Right renal pelvis (tissue), 4 donors: ENCODE measurements around the gene UBD. TPM values are rescaled to one million over a fixed set of nuclear protein-coding genes. Genes with fewer than 3 reads are reported as not detected.

Source experiments
- DNase-seq, 4 donors: peaks; one replicate each; pipeline ENCODE4 v3.0.0-alpha.2; 2013; ENCODE audit warnings: low read depth in 4 of 4, low spot score in 3 of 4, missing footprints in 1 of 4
- polyA plus RNA-seq, 4 donors: library from polyadenylated mRNA; unstranded; fragments of 120-200 nt; gene quantifications; one replicate each; pipeline ENCODE4 v1.2.1, GENCODE V29; 2013; ENCODE audit not compliant: insufficient read length in 4 of 4

The UBD gene
- polyA plus RNA-seq, 4 donors: 0.70 to 2.1 (median 1.4) TPM

DNA sequence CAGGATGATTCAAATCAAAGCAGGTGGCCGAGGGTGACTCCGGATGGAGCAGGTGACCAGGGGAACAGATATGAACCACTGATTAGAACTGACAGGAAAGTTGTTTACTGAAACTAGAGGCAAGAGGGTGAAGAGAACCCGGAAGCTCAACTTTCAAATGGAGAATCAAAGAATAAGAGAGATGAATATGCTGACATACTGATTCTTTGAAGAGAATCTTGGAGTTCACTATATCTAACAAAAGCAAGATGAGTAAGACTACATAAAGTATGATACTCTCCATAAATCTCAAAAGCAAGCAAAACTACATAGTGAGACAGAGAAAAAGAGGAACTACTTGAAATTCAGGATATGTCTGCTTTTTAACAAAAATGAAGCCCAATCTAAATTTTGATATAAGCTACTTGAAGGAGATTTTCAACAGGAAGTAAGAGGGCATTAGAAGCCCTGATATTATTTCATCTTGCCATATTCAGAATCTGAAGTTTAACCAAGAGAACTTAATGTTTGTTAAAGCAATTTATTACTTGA is 4.0 kb upstream of the UBD start:
- DNase-seq: no peak

DNA sequence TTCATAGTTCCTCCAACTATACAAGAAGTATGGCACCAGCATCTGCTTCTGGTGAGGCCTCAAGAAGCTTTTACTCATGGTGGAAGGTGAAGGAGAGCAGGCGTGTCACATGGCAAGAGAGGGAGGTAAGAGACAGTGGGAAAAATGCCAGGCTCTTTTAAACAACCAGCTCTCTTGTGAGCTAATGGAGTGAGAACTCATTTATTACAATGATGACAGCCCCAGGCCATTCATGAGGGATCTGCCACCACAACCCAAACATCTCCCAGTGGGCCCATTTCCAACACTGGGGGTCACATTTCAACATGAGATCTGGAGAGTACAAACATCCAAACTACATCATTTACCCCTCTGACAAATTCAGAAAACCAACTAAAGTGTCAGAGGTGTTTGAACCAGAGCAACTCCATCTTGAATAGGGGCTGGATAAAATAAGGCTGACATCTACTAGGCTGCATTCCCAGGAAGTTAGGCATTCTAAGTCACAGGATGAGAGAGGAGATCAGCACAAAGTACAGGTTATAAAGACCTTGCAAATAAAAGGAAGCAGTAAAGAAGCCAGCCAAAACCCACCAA is 2.2 kb upstream of the UBD start:
- DNase-seq: no peak

DNA sequence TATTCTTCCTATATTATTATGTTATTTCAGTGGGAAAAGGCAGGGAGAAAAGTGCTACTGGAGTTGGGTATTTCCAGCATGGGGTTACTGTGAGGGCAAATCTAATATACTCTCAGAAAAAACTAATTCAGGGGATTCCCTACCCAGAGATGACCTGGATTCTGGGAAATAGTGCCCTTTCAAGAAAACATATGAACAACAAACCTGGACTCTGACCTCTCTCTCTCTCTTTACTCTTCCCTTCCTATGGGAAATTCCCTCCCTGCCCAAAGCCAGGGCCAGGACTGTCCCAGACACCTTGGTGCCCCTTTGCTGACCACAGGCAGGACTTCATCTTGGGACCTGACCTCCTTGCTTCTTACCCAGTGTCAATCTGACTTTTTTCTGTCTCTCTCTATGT is 1.6 kb upstream of the UBD start:
- DNase-seq: no peak

DNA sequence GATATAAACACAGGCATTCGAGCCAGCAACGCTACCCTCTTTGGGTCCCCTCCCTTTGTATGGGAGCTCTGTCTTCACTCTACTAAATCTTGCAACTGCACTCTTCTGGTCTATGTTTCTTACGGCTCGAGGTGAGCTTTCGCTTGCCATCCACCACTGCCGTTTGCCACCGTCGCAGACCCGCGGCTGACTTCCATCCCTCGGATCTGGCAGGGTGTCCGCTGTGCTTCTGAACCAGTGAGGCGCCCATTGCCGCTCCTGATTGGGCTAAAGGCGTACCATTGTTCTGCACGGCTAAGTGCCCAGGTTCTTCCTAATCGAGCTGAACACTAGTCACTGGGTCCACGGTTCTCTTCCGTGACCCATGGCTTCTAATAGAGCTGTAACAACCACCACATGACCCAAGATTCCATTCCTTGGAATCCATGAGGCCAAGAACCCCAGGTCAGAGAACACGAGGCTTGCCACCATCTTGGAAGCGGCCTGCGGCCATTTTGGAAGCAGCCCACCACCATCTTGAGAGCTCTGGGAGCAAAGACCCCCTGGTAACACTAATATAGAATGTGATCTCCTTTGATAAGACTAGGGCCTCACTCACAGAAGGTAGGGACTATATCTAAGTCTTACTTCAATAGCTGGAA is 973 bp downstream of the UBD start:
- DNase-seq: no peak

DNA sequence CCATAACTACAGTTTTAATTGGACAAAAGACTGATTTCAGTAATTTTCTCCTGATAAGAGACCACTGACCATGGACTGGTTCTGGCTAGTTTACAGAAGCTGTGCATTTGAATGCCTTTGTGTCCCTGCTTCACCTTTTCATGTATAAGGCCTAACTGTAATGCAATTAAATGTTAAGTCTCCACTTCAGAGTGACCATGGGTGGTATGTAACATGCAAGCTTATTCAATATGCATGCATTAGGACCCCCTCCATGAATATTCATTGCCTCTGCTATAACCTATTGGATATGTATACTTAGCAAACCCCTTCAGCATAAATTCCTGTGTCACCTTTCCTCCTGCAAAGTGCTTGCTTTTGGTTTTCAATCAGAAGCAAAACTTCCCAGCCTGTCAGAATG is 2.2 kb downstream of the UBD start:
- no peak for DNase-seq

DNA sequence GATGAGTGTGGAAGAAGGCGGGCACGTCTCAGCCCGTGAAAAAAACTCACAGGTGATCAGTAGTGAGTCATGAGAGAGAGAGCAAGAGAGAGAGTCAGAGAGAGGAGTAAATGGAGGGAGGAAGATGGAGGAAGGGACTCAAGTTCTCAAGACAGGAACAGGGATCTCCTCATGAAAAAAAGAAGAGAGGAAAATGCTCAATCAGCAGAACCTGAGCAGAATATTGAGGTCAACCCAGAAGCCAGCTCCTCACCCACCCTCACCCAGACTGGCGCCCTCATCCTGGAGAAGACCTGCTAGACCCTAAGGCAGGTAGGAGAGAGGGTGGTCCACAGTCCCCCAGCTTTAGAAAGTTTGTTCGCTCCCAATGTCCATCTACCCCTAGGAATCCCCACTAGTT is 4.8 kb downstream of the UBD start:
- DNase-seq: no peak

DNA sequence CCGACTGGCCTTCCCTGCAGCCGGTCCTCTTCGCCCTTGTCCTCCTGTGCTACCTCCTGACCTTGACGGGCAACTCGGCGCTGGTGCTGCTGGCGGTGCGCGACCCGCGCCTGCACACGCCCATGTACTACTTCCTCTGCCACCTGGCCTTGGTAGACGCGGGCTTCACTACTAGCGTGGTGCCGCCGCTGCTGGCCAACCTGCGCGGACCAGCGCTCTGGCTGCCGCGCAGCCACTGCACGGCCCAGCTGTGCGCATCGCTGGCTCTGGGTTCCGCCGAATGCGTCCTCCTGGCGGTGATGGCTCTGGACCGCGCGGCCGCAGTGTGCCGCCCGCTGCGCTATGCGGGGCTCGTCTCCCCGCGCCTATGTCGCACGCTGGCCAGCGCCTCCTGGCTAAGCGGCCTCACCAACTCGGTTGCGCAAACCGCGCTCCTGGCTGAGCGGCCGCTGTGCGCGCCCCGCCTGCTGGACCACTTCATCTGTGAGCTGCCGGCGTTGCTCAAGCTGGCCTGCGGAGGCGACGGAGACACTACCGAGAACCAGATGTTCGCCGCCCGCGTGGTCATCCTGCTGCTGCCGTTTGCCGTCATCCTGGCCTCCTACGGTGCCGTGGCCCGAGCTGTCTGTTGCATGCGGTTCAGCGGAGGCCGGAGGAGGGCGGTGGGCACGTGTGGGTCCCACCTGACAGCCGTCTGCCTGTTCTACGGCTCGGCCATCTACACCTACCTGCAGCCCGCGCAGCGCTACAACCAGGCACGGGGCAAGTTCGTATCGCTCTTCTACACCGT is 6.1 kb downstream of the UBD start:
- peak; percentile 9 to 39 (median 28) for DNase-seq

DNA sequence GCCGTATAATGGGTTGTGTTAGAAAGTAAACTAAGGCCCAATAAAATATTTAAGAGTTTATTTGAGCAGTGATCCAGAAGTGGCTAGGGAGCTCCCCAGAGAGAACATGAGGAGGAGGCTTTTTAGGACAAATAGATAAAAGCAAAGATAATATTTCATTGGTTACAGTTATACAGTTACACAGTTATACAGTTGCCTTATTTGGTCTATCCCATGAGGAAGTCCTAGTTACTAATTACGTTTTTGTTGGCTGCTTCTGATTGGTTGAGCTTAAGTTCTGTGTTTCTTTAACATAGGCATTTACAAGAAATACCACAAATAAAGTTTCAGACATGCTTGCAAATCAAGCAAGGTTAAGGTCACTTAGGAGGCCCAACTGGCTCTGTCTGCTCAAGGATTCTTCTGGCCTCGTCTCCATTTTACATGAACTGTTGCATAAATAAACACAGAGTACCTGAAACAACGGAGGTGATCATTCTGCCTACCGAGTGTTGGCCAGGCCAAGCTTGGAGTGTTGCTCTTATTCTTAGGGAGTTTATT is 7.0 kb downstream of the UBD start:
- DNase-seq: peak; percentile 28 to 62 (median 48)

DNA sequence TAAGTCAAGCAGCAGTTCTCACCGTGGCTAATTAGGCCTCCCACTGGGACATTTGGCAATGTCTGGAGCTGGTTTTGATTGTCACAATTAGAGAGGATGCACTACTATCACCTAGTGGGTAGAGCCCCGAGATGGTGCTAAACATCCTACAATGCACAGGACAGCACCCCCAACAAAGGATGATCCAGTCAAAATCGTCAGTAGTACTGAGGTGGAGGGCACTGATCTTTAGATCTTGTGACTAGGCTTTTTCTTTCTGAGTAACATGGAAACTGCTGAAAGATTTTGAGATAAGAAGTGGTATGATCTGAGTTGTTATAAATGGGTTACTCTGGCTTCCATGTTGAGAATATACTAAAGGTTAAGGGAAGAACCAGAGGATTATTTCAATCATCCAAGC is 12.0 kb downstream of the UBD start:
- no peak for DNase-seq

DNA sequence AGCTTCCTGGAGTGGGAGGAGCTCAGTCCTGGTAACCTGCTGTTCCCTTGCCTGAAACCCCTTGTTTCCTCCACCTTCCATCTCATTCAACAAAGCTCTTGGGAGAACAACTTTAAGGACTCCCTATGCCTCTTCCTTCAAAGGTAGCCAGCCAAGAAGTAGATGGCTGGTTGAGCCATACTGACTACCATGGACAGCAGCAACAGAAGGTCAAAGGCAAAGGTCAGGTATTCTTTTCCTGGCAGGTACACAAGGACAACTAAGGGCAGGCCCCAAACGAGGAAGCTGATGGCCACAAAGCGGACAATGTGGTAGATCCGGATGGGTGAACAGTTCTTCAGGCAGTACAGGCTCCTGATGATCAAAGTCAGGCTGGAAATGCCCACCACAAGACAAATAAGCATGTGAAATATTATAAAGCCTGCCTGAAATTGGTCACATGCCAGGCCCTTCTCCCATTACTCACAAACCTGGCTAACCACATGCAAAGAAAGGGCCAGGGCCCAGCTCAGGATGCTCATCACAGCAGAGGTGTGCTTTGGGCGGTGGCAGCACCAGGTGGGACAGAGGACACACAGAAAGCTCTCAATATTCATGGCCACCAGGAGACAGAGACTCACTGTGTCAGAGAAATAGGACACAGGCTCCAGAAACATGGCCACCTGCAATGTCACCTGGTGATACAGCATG is 21.7 kb downstream of the UBD start:
- no peak for DNase-seq

DNA sequence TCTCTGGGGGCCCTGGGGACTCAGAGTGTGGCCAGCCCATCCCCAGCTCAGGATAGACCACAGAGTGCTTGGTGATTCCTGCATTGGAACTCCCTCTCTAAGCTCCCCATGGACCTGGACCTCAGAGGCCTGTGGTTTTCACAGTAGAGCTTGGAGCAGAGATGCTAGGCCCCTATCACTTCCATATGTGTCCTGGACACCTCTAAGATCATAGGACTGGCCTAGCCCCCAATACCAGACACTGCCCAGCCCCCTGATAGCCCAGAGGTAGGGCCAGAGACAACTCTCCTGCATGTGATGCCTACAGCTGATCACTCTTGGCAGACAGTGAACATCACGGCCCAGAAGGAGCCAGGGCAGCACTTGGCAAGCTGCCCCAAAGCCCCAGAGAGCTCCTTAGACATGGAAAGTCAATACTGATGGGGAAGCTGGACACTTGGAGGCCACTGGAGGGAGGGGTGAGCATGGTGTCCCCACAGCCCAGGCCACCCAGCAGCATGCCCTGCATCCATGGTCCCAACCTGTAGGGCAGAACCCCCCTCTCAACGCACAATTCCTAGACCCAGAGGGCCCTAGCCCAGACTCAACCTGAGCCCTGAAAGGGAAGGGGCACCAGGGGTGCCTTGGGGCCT is 27.1 kb downstream of the UBD start:
- no peak for DNase-seq

DNA sequence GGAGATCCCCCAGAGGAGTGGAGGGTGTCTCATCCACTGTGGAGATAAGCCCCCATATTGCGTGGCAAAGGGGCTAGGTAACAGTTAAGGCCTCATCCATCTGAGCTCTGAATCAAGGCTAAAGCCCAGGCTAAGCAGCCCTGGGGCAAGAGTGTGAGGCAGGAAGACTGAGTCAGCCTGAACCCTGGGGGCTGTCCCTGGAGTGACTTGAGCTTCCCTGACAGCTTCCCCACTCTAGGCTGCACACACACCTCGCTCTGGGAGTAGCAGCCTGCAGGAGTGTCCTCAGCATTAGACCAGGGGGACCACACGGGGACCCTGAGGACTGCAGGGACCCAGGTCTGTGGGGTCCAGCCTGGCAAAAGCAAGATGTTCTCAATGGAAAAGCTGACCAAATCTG is 27.9 kb downstream of the UBD start:
- DNase-seq: no peak

DNA sequence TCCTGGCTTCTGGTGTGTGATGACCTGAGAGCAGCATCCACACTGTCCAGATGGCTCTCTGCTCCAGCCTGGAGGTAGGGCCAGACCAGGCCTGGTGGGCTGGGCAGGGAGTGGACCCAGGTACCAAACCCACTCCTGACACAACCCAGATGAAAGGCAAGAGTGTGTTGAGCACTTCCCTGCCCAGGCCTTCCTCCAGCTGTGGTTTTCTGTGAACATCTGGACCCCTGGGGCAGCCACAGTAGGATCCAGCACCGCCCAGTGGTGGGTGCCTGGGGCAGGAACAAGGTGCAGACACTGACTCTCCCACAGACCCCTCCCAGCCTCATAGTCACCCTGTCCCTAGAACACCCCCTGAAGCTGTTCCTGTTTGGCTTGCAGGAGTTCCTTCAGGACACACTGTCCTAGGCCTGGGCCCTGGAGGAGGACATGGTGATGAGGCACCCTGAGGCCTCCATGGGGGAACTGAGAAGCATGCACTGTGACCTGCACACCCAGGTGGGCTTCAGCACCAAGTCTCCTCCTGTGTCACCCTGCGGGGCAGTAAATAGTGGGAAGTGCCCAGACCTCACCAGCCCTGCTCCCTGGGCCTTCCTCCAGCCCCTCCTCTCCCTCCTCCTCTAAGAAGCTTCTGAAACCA is 28.7 kb downstream of the UBD start:
- no peak for DNase-seq

DNA sequence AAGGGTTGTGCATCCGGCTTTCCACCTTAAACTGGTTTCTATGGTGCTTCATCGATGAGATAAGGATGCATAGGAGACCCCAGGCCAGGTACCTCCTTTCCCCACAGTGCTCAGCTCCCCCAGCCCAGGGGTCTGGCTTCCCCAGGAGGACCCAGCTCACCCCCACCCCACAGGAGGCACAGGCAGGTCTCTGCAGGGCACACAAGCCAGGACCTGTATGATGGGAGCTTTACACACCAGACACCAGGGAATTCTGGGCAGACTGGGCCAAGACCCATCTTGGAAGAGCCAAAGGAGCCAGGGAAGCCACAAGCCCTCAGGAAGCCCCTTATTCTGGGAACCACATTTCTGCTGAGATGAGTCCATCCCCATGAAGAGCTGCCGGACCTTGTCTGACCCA is 29.6 kb downstream of the UBD start:
- DNase-seq: no peak

DNA sequence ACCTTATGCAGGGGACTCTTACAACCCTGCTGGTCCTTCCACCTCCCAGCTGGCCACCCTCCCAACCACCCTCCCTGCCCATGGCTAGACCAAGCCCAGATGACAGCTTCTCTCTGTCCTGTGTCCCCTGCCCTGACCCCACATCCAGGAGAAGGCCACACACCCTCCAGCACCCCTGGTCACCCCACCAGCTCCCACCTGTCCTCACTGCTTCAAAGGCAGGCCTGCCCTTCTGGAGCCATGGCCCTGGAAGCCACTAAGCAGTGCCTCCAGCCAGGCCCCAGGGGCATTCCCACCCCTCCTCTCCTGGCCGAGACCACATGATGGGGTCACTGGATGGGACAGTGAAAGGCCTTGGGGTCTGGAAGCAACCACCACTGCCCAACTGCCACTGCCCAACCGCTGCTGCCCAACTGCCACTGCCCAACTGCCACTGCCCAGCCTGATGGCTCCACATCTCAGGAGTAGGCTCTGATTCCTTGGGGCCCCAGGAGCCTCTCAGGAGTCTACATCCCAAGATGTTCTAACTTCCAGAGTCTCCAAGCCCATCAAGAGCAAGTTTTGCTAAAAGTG is 30.5 kb downstream of the UBD start:
- DNase-seq: no peak

DNA sequence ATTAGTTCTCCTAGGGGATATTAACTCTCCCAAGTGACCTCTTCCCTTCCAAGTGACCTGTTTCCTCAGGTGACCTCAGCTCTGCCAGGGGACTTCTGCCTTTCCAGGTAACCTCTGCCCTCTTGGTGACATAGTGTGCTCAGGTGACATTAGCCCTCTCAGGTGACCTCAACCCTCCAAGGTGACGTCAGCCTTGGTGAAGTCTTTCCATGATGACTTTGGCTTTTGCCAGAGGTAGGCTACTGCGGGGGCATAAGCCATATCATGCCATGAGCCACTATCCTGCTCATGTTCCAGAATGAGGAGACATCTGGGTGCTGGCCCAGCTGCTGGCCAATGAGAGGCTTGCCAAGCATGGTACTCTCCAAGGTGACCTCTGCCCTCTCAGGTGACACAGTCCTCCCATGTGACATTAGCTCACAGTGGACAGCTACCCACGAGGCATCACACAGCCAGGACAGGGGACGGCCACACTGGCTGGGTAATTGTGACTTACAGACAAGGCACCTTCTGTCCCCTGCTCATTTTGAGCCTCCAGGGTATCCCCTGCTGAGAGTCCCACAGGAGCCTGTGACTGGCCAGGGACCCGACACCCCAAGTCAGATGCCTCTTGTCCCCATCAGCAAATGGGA is 31.1 kb downstream of the UBD start:
- no peak for DNase-seq

DNA sequence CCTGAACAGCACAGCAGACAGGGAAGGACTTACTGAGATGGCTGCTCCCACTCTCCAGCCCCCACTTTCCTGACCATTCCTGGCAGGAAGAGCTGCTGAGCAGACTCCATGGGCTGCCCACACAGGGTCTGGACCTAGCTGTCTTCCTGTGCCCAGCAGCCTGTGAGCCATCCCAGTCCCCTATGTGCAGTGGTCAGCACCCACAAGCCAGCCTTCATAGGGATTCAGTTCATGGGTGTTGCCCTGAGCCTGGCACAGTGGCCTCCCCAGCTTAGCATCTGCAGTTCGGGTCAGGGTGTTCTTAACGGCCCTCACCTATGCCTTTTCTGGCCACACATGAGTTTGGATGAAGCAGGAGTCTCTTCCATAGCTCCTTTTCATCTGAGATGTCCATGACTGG is 32.0 kb downstream of the UBD start:
- DNase-seq: no peak

DNA sequence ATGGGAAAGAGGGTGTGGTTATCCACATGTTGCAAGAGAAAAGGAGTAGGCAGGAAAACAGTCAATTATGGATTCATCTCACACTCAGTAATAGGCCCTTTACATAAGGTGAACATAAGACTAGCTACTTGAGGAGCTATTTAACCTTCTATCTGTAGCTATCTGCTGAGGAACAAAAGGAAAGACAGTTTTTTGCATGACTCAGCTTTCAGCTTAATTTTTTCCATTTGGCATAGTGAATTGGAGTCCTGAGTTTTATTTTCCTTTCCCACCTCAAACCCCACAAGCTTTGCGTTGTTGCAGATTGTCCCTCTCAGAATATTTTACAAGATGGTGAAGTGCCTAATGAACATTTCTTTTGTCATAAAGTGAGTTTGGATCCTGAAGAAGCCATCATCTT is 32.4 kb downstream of the UBD start:
- DNase-seq: no peak

DNA sequence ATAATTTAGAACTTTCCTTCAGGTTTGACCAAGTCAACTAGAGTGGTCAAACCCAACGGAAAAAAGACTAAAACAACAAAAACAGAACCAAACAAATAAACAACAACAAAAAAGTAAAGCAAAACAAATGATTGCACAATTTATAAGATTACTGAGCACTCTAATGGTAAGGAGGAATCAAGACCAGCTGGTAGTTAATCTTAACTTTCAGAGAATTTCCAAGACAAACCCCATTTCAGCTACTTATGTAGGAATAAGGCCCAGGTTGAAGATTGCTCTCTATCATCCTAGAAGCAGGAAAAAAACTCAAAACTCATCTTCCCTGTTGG is 34.3 kb downstream of the UBD start:
- no peak for DNase-seq
